ENCODE results near the gene GIMAP8. TPM values are rescaled to one million over a fixed set of nuclear protein-coding genes. Genes with fewer than 3 reads are reported as not detected.

The GIMAP8 gene
- total and polyA plus RNA-seq, 2 experiments from 2014 or later: 0.06 TPM; not detected in 1

GRCh38 chr7:150451097-150451793 is 815 bp downstream of the GIMAP8 start:
- peak overlapping the region; percentile 59; the same call in 1 of the 2 replicates for H2AFZ ChIP-seq
- H3K4me3 Mint-ChIP-seq: no peak overlapping the region; the same call in 2 of the 3 replicates
- no peak for DNase-seq (ENCODE audit: low spot score)
- H3F3A ChIP-seq (replicated peaks; ENCODE audit: low read depth): no peaks in the 10 kb centered on the region; the same call in 1 of the 2 replicates
- H3K9me2 ChIP-seq (ENCODE audit: insufficient read depth): no peaks in the 10 kb centered on the region
- no peak overlapping the region for H3K4me3 ChIP-seq
- no peak for ATAC-seq
- no peaks in the 10 kb centered on the region; the same call in 1 of the 2 replicates for H4K20me1 ChIP-seq (replicated peaks; ENCODE audit: insufficient read depth)
- peaks cover 19% of the 10 kb centered on the region for H3K27me3 Mint-ChIP-seq (ENCODE audit: insufficient read depth, low read depth, poor library complexity)
- H3K4me1 ChIP-seq (ENCODE audit: insufficient read depth): peaks cover 4% of the 10 kb centered on the region
- peaks cover 17% of the 10 kb centered on the region for H3K27me3 ChIP-seq (ENCODE audit: insufficient read depth)
- H3K27ac Mint-ChIP-seq: no peak overlapping the region
- no peaks in the 10 kb centered on the region for H3K79me2 ChIP-seq (replicated peaks; ENCODE audit: insufficient read depth)
- no peak overlapping the region for H3K27ac ChIP-seq (ENCODE audit: low read depth)
- peaks cover 8% of the 10 kb centered on the region for H3K9me3 Mint-ChIP-seq
- peak in 1 of 2 experiments; percentile 22; a peak in 2 of 4 replicates for TF ChIP-seq CTCF (conservative IDR thresholded peaks at IDR 0.05; ENCODE audit: low read depth in 2 of 2)
- no peak for TF ChIP-seq NANOG (IDR thresholded peaks at IDR 0.05; ENCODE audit: borderline replicate concordance)
- 0 out of 3 replicates have a peak, but pooled peaks cover under 1% of the 10 kb centered on the region for H3K36me3 Mint-ChIP-seq (ENCODE audit: low read depth)
- H3K4me2 ChIP-seq: no peak overlapping the region
- peaks cover 19% of the 10 kb centered on the region for H3K4me1 Mint-ChIP-seq
- H3K36me3 ChIP-seq (ENCODE audit: insufficient read depth): no peaks in the 10 kb centered on the region

GRCh38 chr7:150451833-150452461 is 1.5 kb downstream of the GIMAP8 start:
- no peaks in the 10 kb centered on the region; the same call in 1 of the 2 replicates for H3F3A ChIP-seq (replicated peaks; ENCODE audit: low read depth)
- 0 out of 2 replicates have a peak overlapping the region, but pooled peaks have one; percentile 43 for H2AFZ ChIP-seq
- H3K27me3 Mint-ChIP-seq (ENCODE audit: insufficient read depth, low read depth, poor library complexity): peaks cover 19% of the 10 kb centered on the region
- no peaks in the 10 kb centered on the region for H3K9me2 ChIP-seq (ENCODE audit: insufficient read depth)
- no peak overlapping the region for H3K4me2 ChIP-seq
- no peak overlapping the region for H3K27ac ChIP-seq (ENCODE audit: low read depth)
- DNase-seq (ENCODE audit: low spot score) (no peak), ATAC-seq (no peak)
- peaks cover 19% of the 10 kb centered on the region for H3K4me1 Mint-ChIP-seq
- H3K4me3 Mint-ChIP-seq: no peak overlapping the region
- H3K9me3 Mint-ChIP-seq: peaks cover 16% of the 10 kb centered on the region
- peaks cover 4% of the 10 kb centered on the region for H3K4me1 ChIP-seq (ENCODE audit: insufficient read depth)
- H3K36me3 Mint-ChIP-seq (ENCODE audit: low read depth): peaks cover 3% of the 10 kb centered on the region; the same call in 1 of the 3 replicates
- H3K27me3 ChIP-seq (ENCODE audit: insufficient read depth): peaks cover 17% of the 10 kb centered on the region
- H3K36me3 ChIP-seq (ENCODE audit: insufficient read depth): no peaks in the 10 kb centered on the region
- no peaks in the 10 kb centered on the region for H3K79me2 ChIP-seq (replicated peaks; ENCODE audit: insufficient read depth)
- no peaks in the 10 kb centered on the region; the same call in 1 of the 2 replicates for H4K20me1 ChIP-seq (replicated peaks; ENCODE audit: insufficient read depth)
- no peak overlapping the region for H3K27ac Mint-ChIP-seq
- H3K4me3 ChIP-seq: no peak overlapping the region
- no peak for TF ChIP-seq POLR2AphosphoS5 (IDR thresholded peaks at IDR 0.05; ENCODE audit: low read depth)
- TF ChIP-seq NANOG (IDR thresholded peaks at IDR 0.05; ENCODE audit: borderline replicate concordance): no peak
- no peak for TF ChIP-seq ZNF331 (CRISPR knock-in tag; IDR thresholded peaks at IDR 0.05; ENCODE audit: low read depth)
- TF ChIP-seq CTCF (conservative IDR thresholded peaks at IDR 0.05; ENCODE audit: low read depth in 2 of 2): no peak
- no peak for TF ChIP-seq ETS1 (IDR thresholded peaks at IDR 0.05)
- TF ChIP-seq CREB1 (CRISPR knock-in tag; IDR thresholded peaks at IDR 0.05; ENCODE audit: low read depth): no peak
- no peak for TF ChIP-seq ZNF114 (CRISPR knock-in tag; IDR thresholded peaks at IDR 0.05)
- no peak for TF ChIP-seq STAT1 (IDR thresholded peaks at IDR 0.05; ENCODE audit: unreplicated experiment)
- TF ChIP-seq EZH2 (IDR thresholded peaks at IDR 0.05; ENCODE audit: low read depth, unreplicated experiment): no peak

Data from GM23338 (cell line).